GM13977 (cell line): ENCODE measurements around the gene NRIP3.
A peak's percentile ranks its signal among the peaks of the same experiment; 100 is the strongest.
"Not testable (repeated sequence)": the region's sequence is repeated elsewhere in the genome, so short reads cannot be mapped to it uniquely, and the experiment has no call there.

Experiments used
- DNase-seq: peaks from one replicate; pipeline ENCODE4 v3.0.0; 2012; ENCODE audit warnings: low spot score
- CTCF ChIP-seq: IDR thresholded peaks from 2 replicates; pipeline ENCODE4 v1.5.1; 2012; ENCODE audit warnings: mild to moderate bottlenecking, control low read depth; ENCODE audit not compliant: insufficient read depth; ENCODE audit errors: extremely low read depth, missing control alignments
- in situ Hi-C: fragments of 300-500 bp; cut with MboI; formaldehyde crosslinking; loops from one replicate; pipeline ENCODE4 v1.12.0; 2022; ENCODE audit warnings: low sequenced_read_pairs, low pct_unique_long_range_greater_than_20kb, mixed read lengths, inconsistent platforms; ENCODE audit not compliant: unreplicated experiment

Gene NRIP3

DNA sequence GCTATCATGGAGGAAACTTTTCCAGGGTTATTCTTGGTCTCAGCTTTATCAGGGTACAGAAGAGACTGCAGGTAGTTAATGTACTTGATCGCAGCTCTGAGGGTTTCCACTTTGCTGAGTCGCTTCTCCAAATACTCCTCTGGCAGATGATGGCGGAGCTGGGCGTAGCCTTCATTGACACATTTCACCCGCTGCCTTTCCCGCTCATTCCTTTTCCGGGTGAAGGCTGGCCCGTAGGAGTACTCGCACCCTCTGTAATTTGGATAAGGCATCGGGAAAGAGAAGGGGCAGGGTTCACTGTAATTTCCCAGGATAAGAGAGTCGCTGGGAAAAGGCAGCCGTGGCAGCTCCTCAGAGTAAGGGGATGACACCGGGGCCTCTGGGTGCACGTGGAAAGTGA lies 66.1 kb downstream of the NRIP3 start:
- in situ Hi-C loops = no loop called here
- no peak for TF ChIP-seq CTCF
- no peak for DNase-seq

DNA sequence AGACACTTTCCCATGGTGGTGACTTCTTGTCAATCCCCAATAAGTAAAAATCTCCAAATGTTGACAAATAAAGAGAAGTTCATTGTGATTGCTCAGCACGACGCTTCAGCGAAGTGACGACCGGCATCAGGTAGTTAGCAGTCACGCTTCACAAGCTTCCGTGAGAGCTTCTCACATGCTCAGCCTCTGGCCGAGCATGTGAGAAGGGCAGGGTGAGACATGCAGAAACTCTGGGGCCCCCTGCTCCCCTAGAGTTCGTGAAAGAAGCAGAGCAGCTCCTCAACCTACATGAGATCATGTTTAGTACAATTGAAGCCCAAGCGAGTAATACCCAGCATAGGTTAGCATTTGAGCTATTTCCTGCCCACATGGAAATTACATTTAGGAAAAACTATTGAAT lies 66.6 kb downstream of the NRIP3 start:
- peak; percentile 55 for DNase-seq
- in situ Hi-C loops = no loop called here
- no peak for TF ChIP-seq CTCF

- DNase-seq, in situ Hi-C loops: not testable (repeated sequence)
These were observed 68.0 kb downstream of the NRIP3 start for GRCh38 chr11:8935789-8936188.

DNA sequence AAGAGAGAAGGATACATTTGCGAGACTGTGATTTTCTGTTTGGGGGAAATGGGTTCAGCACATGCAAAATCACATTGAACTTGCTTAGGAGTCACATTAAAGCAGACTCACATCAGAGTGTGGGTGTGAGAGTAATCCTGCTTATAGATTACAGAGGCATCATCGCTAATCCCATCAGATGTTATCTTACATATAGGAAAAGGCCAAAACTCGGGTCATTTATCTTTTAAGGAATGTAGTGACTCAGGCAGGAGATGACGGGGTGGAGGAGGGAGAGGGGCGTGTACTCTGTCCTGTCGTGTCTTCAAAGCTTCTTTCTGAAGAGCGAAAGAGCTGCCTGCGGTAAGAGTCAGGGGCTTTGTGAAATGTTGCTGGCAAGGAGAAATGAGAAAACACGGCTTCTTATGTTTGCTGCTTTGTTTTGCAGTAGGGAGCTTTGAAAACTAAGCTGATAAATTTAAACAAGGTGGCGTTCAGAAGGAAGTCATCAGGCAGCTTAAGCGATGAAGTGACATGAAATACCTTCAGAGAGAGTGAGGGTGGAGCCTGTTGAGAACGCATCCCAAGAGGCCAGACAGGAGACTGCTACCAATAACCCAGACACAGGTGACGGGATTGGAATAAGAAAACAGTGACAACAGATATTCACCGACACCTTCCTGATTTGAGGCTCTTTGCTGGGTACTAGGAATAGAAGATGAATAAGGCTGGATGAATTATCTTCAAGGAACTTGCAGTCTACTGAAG lies 68.9 kb downstream of the NRIP3 start:
- in situ Hi-C loops = no loop called here

GRCh38 chr11:8933931-8934330 lies 69.9 kb downstream of the NRIP3 start:
- in situ Hi-C loops = no loop called here
- DNase-seq = no peak
- no peak for TF ChIP-seq CTCF

More for the DNA sequence above, 68.9 kb downstream of the NRIP3 start:
- no peak for TF ChIP-seq CTCF
- DNase-seq = no peak

DNA sequence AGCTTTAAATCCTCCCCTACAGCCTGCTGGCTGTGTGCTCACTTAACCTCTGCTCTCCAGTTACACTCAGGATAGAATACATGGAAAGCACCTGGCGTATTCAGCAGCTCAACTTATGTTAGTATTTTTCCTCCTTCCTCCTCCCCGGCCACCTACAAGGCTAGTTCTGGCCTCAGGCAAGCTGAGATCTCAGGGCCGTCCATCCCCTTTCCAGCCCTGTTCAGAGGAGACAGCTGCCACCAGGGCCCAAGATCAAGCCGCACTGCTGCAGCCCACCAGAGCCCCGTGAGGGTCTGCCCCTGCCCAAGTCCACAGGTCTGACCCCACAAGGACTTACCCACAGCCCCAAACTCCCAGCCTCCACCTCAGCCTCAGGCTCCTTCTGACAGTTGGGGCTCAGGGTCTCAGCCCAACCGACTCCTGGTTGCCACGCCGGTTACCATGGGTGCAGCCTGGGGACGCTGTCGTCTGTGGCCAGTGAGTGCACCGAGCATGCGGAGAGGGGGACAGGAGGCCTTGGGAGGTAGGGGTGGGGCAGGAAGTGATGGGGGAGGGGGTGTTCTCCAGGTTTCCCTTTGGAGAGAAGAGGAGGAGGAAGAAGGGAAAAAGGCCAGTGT lies 71.1 kb downstream of the NRIP3 start, which contains the start of gene C11orf16:
Gene C11orf16, minus strand, starts transcription at position 384 of the 617 bp plus-strand sequence. CDS start 639 bp downstream, outside the sequence.
- no peak for TF ChIP-seq CTCF
- DNase-seq = no peak

More for the DNA sequence above, 71.1 kb downstream of the NRIP3 start, which contains the start of gene C11orf16:
- in situ Hi-C loops = no loop called here
